Ishikawa (cell line): ENCODE data around the gene RNF217.

Experiments used
- CREB1 ChIP-seq: IDR thresholded peaks from 2 replicates; pipeline ENCODE4 v1.6.1; 2012; ENCODE audit warnings: low read depth
- EP300 ChIP-seq: IDR thresholded peaks from 2 replicates; pipeline ENCODE4 v1.6.1; 2012; ENCODE audit warnings: borderline replicate concordance
- TCF12 ChIP-seq: IDR thresholded peaks from 2 replicates; pipeline ENCODE4 v1.6.1; 2012; ENCODE audit warnings: low read depth
- TEAD4 ChIP-seq: IDR thresholded peaks from 2 replicates; pipeline ENCODE4 v1.6.1; 2012
- YY1 ChIP-seq: IDR thresholded peaks from 2 replicates; pipeline ENCODE4 v1.6.1; 2012; ENCODE audit warnings: low read depth
- TF ChIP-seq, protein P1 (sequence below): IDR thresholded peaks from 2 replicates; pipeline ENCODE4 v1.6.1; 2012

GRCh38 chr6:124917769-124918168 lies 44.5 kb upstream of the RNF217 start:
- TF ChIP-seq, protein P1, sequence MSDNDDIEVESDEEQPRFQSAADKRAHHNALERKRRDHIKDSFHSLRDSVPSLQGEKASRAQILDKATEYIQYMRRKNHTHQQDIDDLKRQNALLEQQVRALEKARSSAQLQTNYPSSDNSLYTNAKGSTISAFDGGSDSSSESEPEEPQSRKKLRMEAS = no peak
- TF ChIP-seq EP300 (no peak), TEAD4 (no peak), YY1 (no peak), CREB1 (no peak), TCF12 (no peak)
